ENCODE results near the gene MS4A6E. TPM values are rescaled to one million over a fixed set of nuclear protein-coding genes. Genes with fewer than 3 reads are reported as not detected.

MS4A6E gene
- total RNA-seq, 1 experiment from 2014 or later, result not detected

GRCh38 chr11:60367009-60367408 lies 40.0 kb downstream of the MS4A6E start (continued):
- TF ChIP-seq, protein P1, sequence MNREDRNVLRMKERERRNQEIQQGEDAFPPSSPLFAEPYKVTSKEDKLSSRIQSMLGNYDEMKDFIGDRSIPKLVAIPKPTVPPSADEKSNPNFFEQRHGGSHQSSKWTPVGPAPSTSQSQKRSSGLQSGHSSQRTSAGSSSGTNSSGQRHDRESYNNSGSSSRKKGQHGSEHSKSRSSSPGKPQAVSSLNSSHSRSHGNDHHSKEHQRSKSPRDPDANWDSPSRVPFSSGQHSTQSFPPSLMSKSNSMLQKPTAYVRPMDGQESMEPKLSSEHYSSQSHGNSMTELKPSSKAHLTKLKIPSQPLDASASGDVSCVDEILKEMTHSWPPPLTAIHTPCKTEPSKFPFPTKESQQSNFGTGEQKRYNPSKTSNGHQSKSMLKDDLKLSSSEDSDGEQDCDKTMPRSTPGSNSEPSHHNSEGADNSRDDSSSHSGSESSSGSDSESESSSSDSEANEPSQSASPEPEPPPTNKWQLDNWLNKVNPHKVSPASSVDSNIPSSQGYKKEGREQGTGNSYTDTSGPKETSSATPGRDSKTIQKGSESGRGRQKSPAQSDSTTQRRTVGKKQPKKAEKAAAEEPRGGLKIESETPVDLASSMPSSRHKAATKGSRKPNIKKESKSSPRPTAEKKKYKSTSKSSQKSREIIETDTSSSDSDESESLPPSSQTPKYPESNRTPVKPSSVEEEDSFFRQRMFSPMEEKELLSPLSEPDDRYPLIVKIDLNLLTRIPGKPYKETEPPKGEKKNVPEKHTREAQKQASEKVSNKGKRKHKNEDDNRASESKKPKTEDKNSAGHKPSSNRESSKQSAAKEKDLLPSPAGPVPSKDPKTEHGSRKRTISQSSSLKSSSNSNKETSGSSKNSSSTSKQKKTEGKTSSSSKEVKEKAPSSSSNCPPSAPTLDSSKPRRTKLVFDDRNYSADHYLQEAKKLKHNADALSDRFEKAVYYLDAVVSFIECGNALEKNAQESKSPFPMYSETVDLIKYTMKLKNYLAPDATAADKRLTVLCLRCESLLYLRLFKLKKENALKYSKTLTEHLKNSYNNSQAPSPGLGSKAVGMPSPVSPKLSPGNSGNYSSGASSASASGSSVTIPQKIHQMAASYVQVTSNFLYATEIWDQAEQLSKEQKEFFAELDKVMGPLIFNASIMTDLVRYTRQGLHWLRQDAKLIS (CRISPR knock-in tag; IDR thresholded peaks at IDR 0.05; ENCODE audit: borderline replicate concordance), result no peak
- TF ChIP-seq ZNF138 (CRISPR knock-in tag; conservative IDR thresholded peaks at IDR 0.05), result no peak
- no peak for TF ChIP-seq CREB1 (CRISPR knock-in tag; IDR thresholded peaks at IDR 0.05)
- no peak for TF ChIP-seq SOX15 (CRISPR knock-in tag; IDR thresholded peaks at IDR 0.05)
- TF ChIP-seq ELF4 (CRISPR knock-in tag; IDR thresholded peaks at IDR 0.05; ENCODE audit: low read depth), result no peak
- no peak for TF ChIP-seq NFATC4 (CRISPR knock-in tag; IDR thresholded peaks at IDR 0.05)
- TF ChIP-seq ATF2 (CRISPR knock-in tag; IDR thresholded peaks at IDR 0.05; ENCODE audit: borderline replicate concordance, low read depth), result no peak

DNA sequence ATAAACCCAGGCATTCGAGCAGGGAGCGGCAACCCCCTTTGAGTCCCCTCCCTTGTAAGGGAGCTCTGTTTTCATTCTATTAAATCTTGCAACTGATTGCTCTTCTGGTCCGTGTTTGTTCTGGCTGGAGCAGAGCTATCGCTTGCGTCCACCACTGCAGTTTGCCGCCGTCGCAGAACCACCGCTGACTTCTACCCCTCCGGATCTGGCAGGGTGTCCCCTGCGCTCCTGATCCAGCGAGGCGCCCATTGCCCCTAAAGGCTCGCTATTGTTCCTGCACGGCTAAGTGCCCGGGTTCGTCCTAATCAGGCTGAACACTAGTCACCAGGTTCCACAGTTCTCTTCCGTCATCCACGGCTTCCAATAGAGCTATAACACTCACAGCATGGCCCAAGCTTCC lies 40.8 kb downstream of the MS4A6E start:
- no peak for ATAC-seq
- TF ChIP-seq, protein P1 (CRISPR knock-in tag; IDR thresholded peaks at IDR 0.05; ENCODE audit: borderline replicate concordance), result no peak
- TF ChIP-seq JAZF1 (CRISPR knock-in tag; IDR thresholded peaks at IDR 0.05), result no peak
- TF ChIP-seq NR2C2 (CRISPR knock-in tag; IDR thresholded peaks at IDR 0.05), result no peak
- no peak for TF ChIP-seq TCF7 (CRISPR knock-in tag; IDR thresholded peaks at IDR 0.05; ENCODE audit: low read depth)
- no peak for TF ChIP-seq FOXJ3 (CRISPR knock-in tag; IDR thresholded peaks at IDR 0.05; ENCODE audit: borderline replicate concordance)
- TF ChIP-seq NR3C1 (CRISPR knock-in tag; conservative IDR thresholded peaks at IDR 0.05; ENCODE audit: low read depth), result no peak
- TF ChIP-seq FOXP4 (CRISPR knock-in tag; IDR thresholded peaks at IDR 0.05), result no peak
- no peak for TF ChIP-seq ATF3 (CRISPR knock-in tag; conservative IDR thresholded peaks at IDR 0.05)
- POLR2A ChIA-PET, result no interaction called here

More for the DNA sequence above, 40.8 kb downstream of the MS4A6E start:
- peak overlapping the region; percentile 95 for H3K27ac Mint-ChIP-seq
- CTCF ChIA-PET, result interaction anchor here (1.5 kb wide), 1 partner anchor 251 kb away, joined by 5 read pairs; no protein-coding TSS in a partner anchor
- H3K4me3 Mint-ChIP-seq, result no peak overlapping the region
- peaks cover 4% of the 10 kb centered on the region; the same call in 1 of the 2 replicates for H3K27me3 Mint-ChIP-seq (ENCODE audit: low read depth)
- peaks cover 70% of the 10 kb centered on the region for H3K4me1 Mint-ChIP-seq
- H3K36me3 Mint-ChIP-seq, result peaks cover 20% of the 10 kb centered on the region
- no peak for DNase-seq (ENCODE audit: low spot score)
- peaks cover 28% of the 10 kb centered on the region for H3K9me3 Mint-ChIP-seq
